Endothelial cell of umbilical vein (primary cell): ENCODE results near the gene MINDY2. TPM values are rescaled to one million over a fixed set of nuclear protein-coding genes. Genes with fewer than 3 reads are reported as not detected.

Source experiments
- BruUV-seq: library from RNA; stranded (reverse); fragments of 400-500 nt; replicated peaks from 2 replicates; lab custom pipeline; 2021; lab: Mats Ljungman, UMichigan
- CTCF ChIA-PET: fragments of 300-600, 350-600 bp; sonication (Branson Sonifier 250); formaldehyde crosslinking; loops from one replicate; lab custom pipeline; 2021; ENCODE audit warnings: antibody characterized with exemption, inconsistent platforms; lab: Charles Lee
- POLR2A ChIA-PET: fragments of 300-600, 350-600 bp; sonication (Branson Sonifier 250); formaldehyde crosslinking; loops from one replicate; lab custom pipeline; 2021; ENCODE audit warnings: antibody characterized with exemption, inconsistent platforms; lab: Charles Lee
- DNase-seq: peaks from one replicate; pipeline ENCODE4 v3.0.0-alpha.2; 2011; ENCODE audit warnings: low read depth, low spot score
- FAIRE-seq: peaks from 2 replicates; lab custom pipeline; 2011; peaks lifted over from hg19 to GRCh38; lab: Jason Lieb, UNC
- H2AFZ ChIP-seq: 2 replicates; pipeline ENCODE4 v1.6.0; 2012; ENCODE audit warnings: low read depth, low read length, control low read depth, inconsistent platforms
- H3K27ac ChIP-seq: 2 replicates; pipeline ENCODE4 v1.5.1; 2011; ENCODE audit warnings: low read depth, mild to moderate bottlenecking, control low read depth, low read length, moderate library complexity; ENCODE audit not compliant: insufficient read depth
- H3K27me3 ChIP-seq, 2 experiments: 2 replicates each; pipeline versions ENCODE4 v1.6.0 to v1.6.1; 2011; ENCODE audit warnings: low read length in 2 of 2, mixed read lengths in 1 of 2; ENCODE audit not compliant: control insufficient read depth in 2 of 2, insufficient read depth in 2 of 2
- H3K36me3 ChIP-seq, 2 experiments: 2 replicates in 1 of 2; 3 replicates in 1 of 2; pipeline ENCODE4 v1.5.1; 2011; ENCODE audit warnings: low read length in 2 of 2, mild to moderate bottlenecking in 1 of 2, moderate library complexity in 1 of 2; ENCODE audit not compliant: control insufficient read depth in 2 of 2, insufficient read depth in 2 of 2; ENCODE audit errors: extremely low read depth in 1 of 2
- H3K4me1 ChIP-seq: 3 replicates; pipeline ENCODE4 v1.5.1; 2011; ENCODE audit warnings: mild to moderate bottlenecking, low read length; ENCODE audit not compliant: control insufficient read depth, insufficient read depth; ENCODE audit errors: extremely low read depth
- H3K4me2 ChIP-seq: 2 replicates; pipeline ENCODE4 v1.6.1; 2011; ENCODE audit warnings: low read length, control low read depth, mixed read lengths; ENCODE audit not compliant: insufficient read depth
- H3K4me3 ChIP-seq, 3 experiments: fragments of 200-600 bp in 1 of 3; sonication (generic), shearing (Covaris generic) in 1 of 3; replicated peaks in 1 of 3; 2 replicates each; pipeline ENCODE4 v1.5.1; 2011 to 2016; ENCODE audit warnings: control low read depth in 3 of 3, low read length in 3 of 3, mild to moderate bottlenecking in 2 of 3, inconsistent platforms in 1 of 3, low read depth in 1 of 3, moderate library complexity in 1 of 3; ENCODE audit not compliant: insufficient read depth in 1 of 3
- H3K79me2 ChIP-seq: 2 replicates; pipeline ENCODE4 v1.6.0; 2012; ENCODE audit warnings: low read length, inconsistent platforms; ENCODE audit not compliant: control insufficient read depth, insufficient read depth
- H3K9ac ChIP-seq: replicated peaks from 2 replicates; pipeline ENCODE3; 2011; ENCODE audit warnings: low read length, control low read depth; ENCODE audit not compliant: insufficient read depth; ENCODE audit errors: extremely low read depth
- H3K9me1 ChIP-seq: replicated peaks from 3 replicates; pipeline ENCODE4 v1.6.0; 2011; ENCODE audit warnings: mild to moderate bottlenecking, low read length; ENCODE audit not compliant: control insufficient read depth, insufficient read depth; ENCODE audit errors: extremely low read depth
- H3K9me3 ChIP-seq: replicated peaks from 2 replicates; pipeline ENCODE4 v1.5.1; 2012; ENCODE audit warnings: low read length, inconsistent platforms; ENCODE audit not compliant: control insufficient read depth, insufficient read depth
- H4K20me1 ChIP-seq: replicated peaks from 2 replicates; pipeline ENCODE3; 2011; ENCODE audit warnings: mild to moderate bottlenecking, low read length; ENCODE audit not compliant: control insufficient read depth, insufficient read depth; ENCODE audit errors: extremely low read depth
- CTCF ChIP-seq, 2 donors: IDR thresholded peaks; 1 replicate in 1 of 2; 2 replicates in 1 of 2; pipeline ENCODE4 v1.5.1; 2011; ENCODE audit warnings: low read length in 2 of 2, mild to moderate bottlenecking in 2 of 2, moderate library complexity in 2 of 2, control low read depth in 1 of 2, inconsistent platforms in 1 of 2, low read depth in 1 of 2; ENCODE audit not compliant: insufficient read depth in 1 of 2; ENCODE audit errors: extremely low read depth in 1 of 2
- EZH2 ChIP-seq: IDR thresholded peaks from 2 replicates; pipeline ENCODE4 v1.6.1; 2012; ENCODE audit warnings: borderline replicate concordance, low read depth, mild to moderate bottlenecking, moderate library complexity, low read length, inconsistent platforms; ENCODE audit not compliant: severe bottlenecking
- FOS ChIP-seq: IDR thresholded peaks from 2 replicates; pipeline ENCODE4 v1.6.1; 2011; ENCODE audit warnings: mild to moderate bottlenecking, low read length, moderate library complexity, borderline replicate concordance; ENCODE audit not compliant: insufficient read depth
- GATA2 ChIP-seq: IDR thresholded peaks from 2 replicates; pipeline ENCODE4 v1.7.0; 2011; ENCODE audit warnings: low read depth, mild to moderate bottlenecking, moderate library complexity, mixed read lengths, low read length; ENCODE audit not compliant: insufficient read length, insufficient read depth
- JUN ChIP-seq: IDR thresholded peaks from 2 replicates; pipeline ENCODE4 v1.6.1; 2011; ENCODE audit warnings: borderline replicate concordance, low read depth; ENCODE audit not compliant: insufficient read length, insufficient read depth
- MYC ChIP-seq: IDR thresholded peaks from one replicate; pipeline ENCODE4 v1.6.1; 2011; ENCODE audit warnings: mild to moderate bottlenecking, low read depth, low read length
- POLR2A ChIP-seq: IDR thresholded peaks from 2 replicates; pipeline ENCODE4 v1.6.1; 2012; ENCODE audit warnings: low read depth, mild to moderate bottlenecking, control low read depth, low read length
- POLR2AphosphoS5 ChIP-seq: IDR thresholded peaks from 2 replicates; pipeline ENCODE4 v1.6.1; 2012; ENCODE audit warnings: low read depth, mild to moderate bottlenecking, control low read depth, low read length, moderate library complexity; ENCODE audit not compliant: insufficient read depth
- dilution Hi-C: fragments of 300-500 bp; cut with MboI; formaldehyde crosslinking; loops from one replicate; pipeline ENCODE4 v1.15.0; 2019; ENCODE audit warnings: low sequenced_read_pairs; ENCODE audit not compliant: extremely low pct_ligation_motif_present
- intact Hi-C: fragments of 100-400 bp; cut with micrococcal nuclease; formaldehyde crosslinking; loops from one replicate; pipeline ENCODE4 v1.10.0; 2022
- polyA plus RNA-seq, 4 experiments: library from polyadenylated mRNA; depleted of rRNA in 3 of 4; stranded (reverse) in 3 of 4; unstranded in 1 of 4; fragments of >200 nt; gene quantifications; 2 replicates each; pipeline versions ENCODE4 v1.2.1 to v1.2.3, GENCODE V29; 2011 to 2012; ENCODE audit warnings: missing spikeins in 1 of 4
- total RNA-seq: library from RNA; stranded (reverse); gene quantifications from 2 replicates; pipeline ENCODE4 v1.2.3, GENCODE V29; 2021
- TF ChIP-seq, protein P1 (sequence below): IDR thresholded peaks from 2 replicates; pipeline ENCODE4 v1.6.1; 2011; ENCODE audit not compliant: insufficient read depth, insufficient read length

MINDY2 gene
- total and polyA plus RNA-seq, 2 donors (not counting 3 experiments of a cell fraction or from before 2014, with no cell fraction given): 1.6 to 13.7 TPM

DNA sequence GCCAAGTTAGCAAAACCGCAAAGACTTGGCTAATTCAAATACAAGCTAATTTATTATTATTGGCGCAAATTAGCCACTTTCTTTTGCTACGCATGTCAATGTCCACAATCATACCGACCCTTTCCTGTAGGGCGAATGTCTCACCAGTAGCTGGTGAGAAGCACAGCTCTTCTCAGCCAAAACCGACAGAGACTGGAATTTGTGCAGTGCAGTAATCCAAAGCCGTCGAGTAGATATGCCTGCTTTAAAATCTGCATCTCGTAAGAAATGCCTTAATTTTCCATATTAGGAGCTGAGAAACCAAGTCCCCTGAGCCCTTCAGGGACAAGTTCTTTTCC is 614 bp upstream of the MINDY2 start:
- H3K4me3 ChIP-seq: peak overlapping the region; percentile 9 to 62 (median 36)
- no peak for DNase-seq
- no peaks in the 10 kb centered on the region for H3K36me3 ChIP-seq
- dilution Hi-C loops (no loop called here), intact Hi-C loops (loop anchor here (2.0 to 10.0 kb wide), 5 partner anchors 107 to 734 kb away; no protein-coding TSS in a partner anchor)
- no peaks in the 10 kb centered on the region for H4K20me1 ChIP-seq
- H3K27ac ChIP-seq: peak overlapping the region; percentile 81
- no peak for FAIRE-seq
- peak overlapping the region; percentile 80 for H2AFZ ChIP-seq
- peak overlapping the region; percentile 88 for H3K4me2 ChIP-seq
- H3K79me2 ChIP-seq: peaks cover 19% of the 10 kb centered on the region
- CTCF ChIA-PET: interaction anchor here (0.6 to 3.0 kb wide), 26 partner anchors 10 to 758 kb away, joined by 3 to 30 read pairs (median 4); partner anchors contain the start of gene ADAM10
- H3K4me1 ChIP-seq: peaks cover 23% of the 10 kb centered on the region
- POLR2A ChIA-PET: interaction anchor here (0.7 to 1.6 kb wide), 5 partner anchors 14 to 300 kb away, joined by 3 to 24 read pairs (median 5); partner anchors contain the start of gene ADAM10
- H3K27me3 ChIP-seq: no peaks in the 10 kb centered on the region
- TSS peak; percentile 52 for BruUV-seq
- no peak for TF ChIP-seq MYC
- TF ChIP-seq CTCF (IDR thresholded peaks at IDR 0.05; ENCODE audit: extremely low read depth in 1 of 2, insufficient read depth in 1 of 2, low read depth in 1 of 2, low read length in 2 of 2): peak in 1 of 2 donors; percentile 2
- no peak for TF ChIP-seq POLR2A
- H3K9me1 ChIP-seq: no peaks in the 10 kb centered on the region
- peak overlapping the region; percentile 65 for H3K9ac ChIP-seq
- H3K9me3 ChIP-seq: no peaks in the 10 kb centered on the region

- peaks cover 25% of the 10 kb centered on the region for H3K79me2 ChIP-seq
- no TSS peak for BruUV-seq
- CTCF ChIA-PET: interaction anchor here (0.9 to 3.0 kb wide), 15 partner anchors 11 to 757 kb away, joined by 3 to 30 read pairs (median 6); partner anchors contain the start of gene ADAM10
- no peaks in the 10 kb centered on the region for H3K36me3 ChIP-seq
- peak; percentile 4 for FAIRE-seq
- dilution Hi-C loops: no loop called here
- H3K4me3 ChIP-seq: peak overlapping the region; percentile 57 to 82 (median 65)
- peak overlapping the region; percentile 75 for H2AFZ ChIP-seq
- intact Hi-C loops: loop anchor here (1.0 to 10.0 kb wide), 7 partner anchors 22 to 733 kb away; partner anchors contain the start of genes ADAM10 and SLTM
- peaks cover 23% of the 10 kb centered on the region for H3K4me1 ChIP-seq
- H4K20me1 ChIP-seq: no peaks in the 10 kb centered on the region
- peak overlapping the region; percentile 83 for H3K4me2 ChIP-seq
- peak overlapping the region; percentile 70 for H3K9ac ChIP-seq
- H3K27me3 ChIP-seq: no peaks in the 10 kb centered on the region
- DNase-seq: no peak
- H3K27ac ChIP-seq: peak overlapping the region; percentile 50
- no peaks in the 10 kb centered on the region for H3K9me3 ChIP-seq
- no peak for TF ChIP-seq POLR2AphosphoS5
- no peak for TF ChIP-seq JUN
- no peak for TF ChIP-seq POLR2A
- TF ChIP-seq FOS: no peak
- TF ChIP-seq MYC: no peak
- no peak for TF ChIP-seq CTCF (IDR thresholded peaks at IDR 0.05; ENCODE audit: extremely low read depth in 1 of 2, insufficient read depth in 1 of 2, low read depth in 1 of 2, low read length in 2 of 2)
- TF ChIP-seq GATA2: no peak
- TF ChIP-seq, protein P1, sequence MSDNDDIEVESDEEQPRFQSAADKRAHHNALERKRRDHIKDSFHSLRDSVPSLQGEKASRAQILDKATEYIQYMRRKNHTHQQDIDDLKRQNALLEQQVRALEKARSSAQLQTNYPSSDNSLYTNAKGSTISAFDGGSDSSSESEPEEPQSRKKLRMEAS: no peak
- no peak for TF ChIP-seq EZH2
- H3K9me1 ChIP-seq: no peaks in the 10 kb centered on the region
- POLR2A ChIA-PET: interaction anchor here (1.0 to 1.6 kb wide), 3 partner anchors 22 to 301 kb away, joined by 3 to 7 read pairs (median 5); partner anchors contain the start of gene ADAM10
Observed at GRCh38 chr15:58771621-58772250, 634 bp downstream of the MINDY2 start.
